H1 (cell line): ENCODE measurements around the gene PARK7. TPM values are rescaled to one million over a fixed set of nuclear protein-coding genes. Genes with fewer than 3 reads are reported as not detected.

Source experiments
- GTF2F1 ChIP-seq: IDR thresholded peaks from 2 replicates; pipeline ENCODE4 v1.6.1; 2012; ENCODE audit warnings: low read depth, low read length, improper control_type of control experiment, borderline replicate concordance
- RNF2 ChIP-seq: fragments of 200-900, 300-1000 bp; sonication (generic); IDR thresholded peaks from 2 replicates; pipeline ENCODE4 v1.7.1; 2016; ENCODE audit warnings: borderline replicate concordance, low read depth, mild to moderate bottlenecking, antibody characterized with exemption, low read length; ENCODE audit not compliant: poor library complexity, severe bottlenecking; ENCODE audit errors: missing control alignments
- SRF ChIP-seq: IDR thresholded peaks from 2 replicates; pipeline ENCODE4 v1.6.1; 2011; ENCODE audit warnings: mild to moderate bottlenecking, low read depth, low read length, moderate library complexity
- YY1 ChIP-seq: IDR thresholded peaks from 2 replicates; pipeline ENCODE4 v1.6.1; 2011; ENCODE audit warnings: low read depth, mild to moderate bottlenecking, low read length
- polyA plus RNA-seq, 7 experiments: library from polyadenylated mRNA; depleted of rRNA in 3 of 7; stranded (reverse) in 5 of 7; unstranded in 2 of 7; fragments of >200 nt in 5 of 7; fragments of 200-250 nt in 2 of 7; gene quantifications; 1 replicate in 5 of 7; 2 replicates in 1 of 7; 4 replicates in 1 of 7; pipeline versions ENCODE4 v1.2.1 to v1.2.3, GENCODE V29; 2011 to 2013; ENCODE audit warnings: missing spikeins in 2 of 7, mixed read lengths in 2 of 7
- total RNA-seq: library from RNA; stranded (reverse); fragmentation: NEBNext Ultra II Directional; extraction: Animal tissue kit (Norgen Biotek cat#: 25700); gene quantifications from 2 replicates; pipeline ENCODE4 v1.2.1, GENCODE V29; 2021
- TF ChIP-seq, protein P1 (sequence below): fragments of 300-600 bp; sonication (generic); IDR thresholded peaks from 2 replicates; pipeline ENCODE4 v1.7.1; 2012; ENCODE audit warnings: low read length, moderate library complexity, mild to moderate bottlenecking, inconsistent platforms; ENCODE audit not compliant: insufficient replicate concordance
- TF ChIP-seq, protein P2 (sequence below), 3 experiments: IDR thresholded peaks; 1 replicate in 2 of 3; 2 replicates in 1 of 3; pipeline versions ENCODE4 v1.5.1 to v1.6.1; 2011; ENCODE audit warnings: low read length in 3 of 3, mild to moderate bottlenecking in 3 of 3, inconsistent platforms in 2 of 3, low read depth in 1 of 3, moderate library complexity in 1 of 3; ENCODE audit not compliant: insufficient read depth in 1 of 3; ENCODE audit errors: control extremely low read depth in 1 of 3

PARK7 gene
- total and polyA plus RNA-seq, 2 of the 8 experiments (the other 6 are each of a cell fraction or from before 2014, with no cell fraction given): 206 to 383 TPM

DNA sequence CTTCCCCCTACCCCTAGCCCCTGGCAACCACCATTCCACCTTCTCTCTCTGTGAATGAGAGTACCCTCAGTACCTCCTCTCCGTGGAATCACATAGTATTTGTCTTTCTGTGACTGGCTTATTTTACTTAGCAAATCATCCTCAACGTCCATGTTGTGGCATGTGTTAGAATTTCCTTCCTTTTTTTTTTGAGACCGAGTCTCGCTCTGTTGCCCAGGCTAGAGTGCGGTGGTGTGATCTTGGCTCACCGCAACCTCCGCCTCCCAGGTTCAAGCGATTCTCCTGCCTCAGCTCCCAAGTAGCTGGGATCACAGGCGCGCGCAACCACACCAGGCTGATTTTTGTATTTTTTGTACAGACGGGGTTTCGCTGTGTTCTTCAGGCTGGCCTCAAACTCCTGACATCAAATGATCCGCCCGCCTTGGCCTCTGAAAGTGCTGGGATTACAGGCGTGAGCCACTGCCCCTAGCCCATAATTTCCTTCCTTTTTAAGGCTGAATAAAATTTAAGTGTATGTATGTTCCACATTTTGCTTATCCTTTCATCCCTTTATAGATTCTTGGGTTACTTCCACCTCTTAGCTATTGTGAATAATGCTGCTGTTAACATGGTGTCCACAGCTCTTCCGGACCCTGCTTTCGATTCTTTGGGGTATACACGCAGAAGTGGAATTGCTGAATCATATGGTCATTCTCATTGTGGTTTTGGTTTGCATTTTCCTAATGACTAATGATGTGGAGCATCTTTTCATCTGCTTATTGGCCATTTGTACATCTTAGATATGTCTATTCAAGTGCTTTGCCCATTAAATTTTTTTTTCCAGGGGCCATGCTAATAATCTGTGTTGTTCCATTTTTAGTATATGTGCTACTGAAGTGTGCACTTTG, 32.3 kb downstream of the PARK7 start (continued):
- TF ChIP-seq, protein P1, sequence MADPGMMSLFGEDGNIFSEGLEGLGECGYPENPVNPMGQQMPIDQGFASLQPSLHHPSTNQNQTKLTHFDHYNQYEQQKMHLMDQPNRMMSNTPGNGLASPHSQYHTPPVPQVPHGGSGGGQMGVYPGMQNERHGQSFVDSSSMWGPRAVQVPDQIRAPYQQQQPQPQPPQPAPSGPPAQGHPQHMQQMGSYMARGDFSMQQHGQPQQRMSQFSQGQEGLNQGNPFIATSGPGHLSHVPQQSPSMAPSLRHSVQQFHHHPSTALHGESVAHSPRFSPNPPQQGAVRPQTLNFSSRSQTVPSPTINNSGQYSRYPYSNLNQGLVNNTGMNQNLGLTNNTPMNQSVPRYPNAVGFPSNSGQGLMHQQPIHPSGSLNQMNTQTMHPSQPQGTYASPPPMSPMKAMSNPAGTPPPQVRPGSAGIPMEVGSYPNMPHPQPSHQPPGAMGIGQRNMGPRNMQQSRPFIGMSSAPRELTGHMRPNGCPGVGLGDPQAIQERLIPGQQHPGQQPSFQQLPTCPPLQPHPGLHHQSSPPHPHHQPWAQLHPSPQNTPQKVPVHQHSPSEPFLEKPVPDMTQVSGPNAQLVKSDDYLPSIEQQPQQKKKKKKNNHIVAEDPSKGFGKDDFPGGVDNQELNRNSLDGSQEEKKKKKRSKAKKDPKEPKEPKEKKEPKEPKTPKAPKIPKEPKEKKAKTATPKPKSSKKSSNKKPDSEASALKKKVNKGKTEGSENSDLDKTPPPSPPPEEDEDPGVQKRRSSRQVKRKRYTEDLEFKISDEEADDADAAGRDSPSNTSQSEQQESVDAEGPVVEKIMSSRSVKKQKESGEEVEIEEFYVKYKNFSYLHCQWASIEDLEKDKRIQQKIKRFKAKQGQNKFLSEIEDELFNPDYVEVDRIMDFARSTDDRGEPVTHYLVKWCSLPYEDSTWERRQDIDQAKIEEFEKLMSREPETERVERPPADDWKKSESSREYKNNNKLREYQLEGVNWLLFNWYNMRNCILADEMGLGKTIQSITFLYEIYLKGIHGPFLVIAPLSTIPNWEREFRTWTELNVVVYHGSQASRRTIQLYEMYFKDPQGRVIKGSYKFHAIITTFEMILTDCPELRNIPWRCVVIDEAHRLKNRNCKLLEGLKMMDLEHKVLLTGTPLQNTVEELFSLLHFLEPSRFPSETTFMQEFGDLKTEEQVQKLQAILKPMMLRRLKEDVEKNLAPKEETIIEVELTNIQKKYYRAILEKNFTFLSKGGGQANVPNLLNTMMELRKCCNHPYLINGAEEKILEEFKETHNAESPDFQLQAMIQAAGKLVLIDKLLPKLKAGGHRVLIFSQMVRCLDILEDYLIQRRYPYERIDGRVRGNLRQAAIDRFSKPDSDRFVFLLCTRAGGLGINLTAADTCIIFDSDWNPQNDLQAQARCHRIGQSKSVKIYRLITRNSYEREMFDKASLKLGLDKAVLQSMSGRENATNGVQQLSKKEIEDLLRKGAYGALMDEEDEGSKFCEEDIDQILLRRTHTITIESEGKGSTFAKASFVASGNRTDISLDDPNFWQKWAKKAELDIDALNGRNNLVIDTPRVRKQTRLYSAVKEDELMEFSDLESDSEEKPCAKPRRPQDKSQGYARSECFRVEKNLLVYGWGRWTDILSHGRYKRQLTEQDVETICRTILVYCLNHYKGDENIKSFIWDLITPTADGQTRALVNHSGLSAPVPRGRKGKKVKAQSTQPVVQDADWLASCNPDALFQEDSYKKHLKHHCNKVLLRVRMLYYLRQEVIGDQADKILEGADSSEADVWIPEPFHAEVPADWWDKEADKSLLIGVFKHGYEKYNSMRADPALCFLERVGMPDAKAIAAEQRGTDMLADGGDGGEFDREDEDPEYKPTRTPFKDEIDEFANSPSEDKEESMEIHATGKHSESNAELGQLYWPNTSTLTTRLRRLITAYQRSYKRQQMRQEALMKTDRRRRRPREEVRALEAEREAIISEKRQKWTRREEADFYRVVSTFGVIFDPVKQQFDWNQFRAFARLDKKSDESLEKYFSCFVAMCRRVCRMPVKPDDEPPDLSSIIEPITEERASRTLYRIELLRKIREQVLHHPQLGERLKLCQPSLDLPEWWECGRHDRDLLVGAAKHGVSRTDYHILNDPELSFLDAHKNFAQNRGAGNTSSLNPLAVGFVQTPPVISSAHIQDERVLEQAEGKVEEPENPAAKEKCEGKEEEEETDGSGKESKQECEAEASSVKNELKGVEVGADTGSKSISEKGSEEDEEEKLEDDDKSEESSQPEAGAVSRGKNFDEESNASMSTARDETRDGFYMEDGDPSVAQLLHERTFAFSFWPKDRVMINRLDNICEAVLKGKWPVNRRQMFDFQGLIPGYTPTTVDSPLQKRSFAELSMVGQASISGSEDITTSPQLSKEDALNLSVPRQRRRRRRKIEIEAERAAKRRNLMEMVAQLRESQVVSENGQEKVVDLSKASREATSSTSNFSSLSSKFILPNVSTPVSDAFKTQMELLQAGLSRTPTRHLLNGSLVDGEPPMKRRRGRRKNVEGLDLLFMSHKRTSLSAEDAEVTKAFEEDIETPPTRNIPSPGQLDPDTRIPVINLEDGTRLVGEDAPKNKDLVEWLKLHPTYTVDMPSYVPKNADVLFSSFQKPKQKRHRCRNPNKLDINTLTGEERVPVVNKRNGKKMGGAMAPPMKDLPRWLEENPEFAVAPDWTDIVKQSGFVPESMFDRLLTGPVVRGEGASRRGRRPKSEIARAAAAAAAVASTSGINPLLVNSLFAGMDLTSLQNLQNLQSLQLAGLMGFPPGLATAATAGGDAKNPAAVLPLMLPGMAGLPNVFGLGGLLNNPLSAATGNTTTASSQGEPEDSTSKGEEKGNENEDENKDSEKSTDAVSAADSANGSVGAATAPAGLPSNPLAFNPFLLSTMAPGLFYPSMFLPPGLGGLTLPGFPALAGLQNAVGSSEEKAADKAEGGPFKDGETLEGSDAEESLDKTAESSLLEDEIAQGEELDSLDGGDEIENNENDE: no peak
- TF ChIP-seq, protein P2, sequence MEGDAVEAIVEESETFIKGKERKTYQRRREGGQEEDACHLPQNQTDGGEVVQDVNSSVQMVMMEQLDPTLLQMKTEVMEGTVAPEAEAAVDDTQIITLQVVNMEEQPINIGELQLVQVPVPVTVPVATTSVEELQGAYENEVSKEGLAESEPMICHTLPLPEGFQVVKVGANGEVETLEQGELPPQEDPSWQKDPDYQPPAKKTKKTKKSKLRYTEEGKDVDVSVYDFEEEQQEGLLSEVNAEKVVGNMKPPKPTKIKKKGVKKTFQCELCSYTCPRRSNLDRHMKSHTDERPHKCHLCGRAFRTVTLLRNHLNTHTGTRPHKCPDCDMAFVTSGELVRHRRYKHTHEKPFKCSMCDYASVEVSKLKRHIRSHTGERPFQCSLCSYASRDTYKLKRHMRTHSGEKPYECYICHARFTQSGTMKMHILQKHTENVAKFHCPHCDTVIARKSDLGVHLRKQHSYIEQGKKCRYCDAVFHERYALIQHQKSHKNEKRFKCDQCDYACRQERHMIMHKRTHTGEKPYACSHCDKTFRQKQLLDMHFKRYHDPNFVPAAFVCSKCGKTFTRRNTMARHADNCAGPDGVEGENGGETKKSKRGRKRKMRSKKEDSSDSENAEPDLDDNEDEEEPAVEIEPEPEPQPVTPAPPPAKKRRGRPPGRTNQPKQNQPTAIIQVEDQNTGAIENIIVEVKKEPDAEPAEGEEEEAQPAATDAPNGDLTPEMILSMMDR (IDR thresholded peaks at IDR 0.05; ENCODE audit: control extremely low read depth in 1 of 3, insufficient read depth in 1 of 3, low read depth in 1 of 3, low read length in 3 of 3): no peak
- TF ChIP-seq RNF2: no peak
- TF ChIP-seq SRF: no peak
- TF ChIP-seq YY1: no peak
- no peak for TF ChIP-seq GTF2F1
